NCI-H1436 treated with DMSO at 0.1 percent for 48 hours (cell line): Measurements from ENCODE around the gene PDHX.
"Not testable (repeated sequence)": the region's sequence is repeated elsewhere in the genome, so short reads cannot be mapped to it uniquely, and the experiment has no call there.

Experiments used
- DNase-seq: peaks from one replicate; lab custom pipeline; 2025; lab: John Stamatoyannopoulos, UW

PDHX gene

DNA sequence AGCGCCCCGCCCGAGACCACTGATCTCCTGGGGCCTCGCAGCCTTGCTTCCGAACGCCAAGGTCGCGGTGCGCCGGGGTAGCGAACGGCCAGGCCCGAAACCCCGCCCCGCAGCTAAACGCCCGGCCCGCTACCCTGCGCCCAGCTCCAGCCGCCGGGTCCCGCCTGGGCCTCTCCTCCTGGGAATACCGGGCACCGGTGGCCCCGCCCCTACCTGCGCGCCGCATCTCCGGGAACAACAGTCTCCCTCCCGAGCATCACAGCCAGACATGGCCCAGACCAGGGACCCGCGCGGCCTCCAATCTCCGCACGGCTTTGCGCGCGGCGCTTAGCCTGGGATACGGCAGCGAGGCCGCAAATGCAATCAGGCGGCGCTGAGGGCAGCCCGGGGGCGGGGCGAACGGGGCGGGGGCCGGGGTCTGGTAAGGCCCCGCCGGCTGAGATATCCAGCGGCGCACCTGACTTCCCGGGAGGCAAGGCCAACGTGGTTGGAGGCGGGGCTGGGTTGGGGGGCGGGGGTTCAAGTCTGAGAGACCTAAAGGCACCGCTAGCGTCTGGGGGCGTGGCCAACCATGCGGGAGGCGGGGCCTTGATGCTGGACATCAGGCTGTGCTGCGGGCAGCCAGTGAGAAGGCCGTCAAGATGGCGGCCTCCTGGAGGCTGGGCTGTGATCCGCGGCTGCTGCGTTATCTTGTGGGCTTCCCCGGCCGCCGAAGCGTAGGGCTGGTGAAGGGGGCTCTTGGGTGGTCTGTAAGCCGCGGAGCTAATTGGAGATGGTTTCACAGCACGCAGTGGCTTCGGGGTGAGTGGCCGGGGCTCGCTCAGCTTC is at the start of gene PDHX, which contains the start of gene APIP:
Gene PDHX, plus strand, starts transcription at position 604 of the 828 bp plus-strand sequence. Its CDS starts 38 bp downstream, at position 642.
Gene APIP, minus strand, starts transcription at position 365 of the 828 bp plus-strand sequence. Its CDS starts 95 bp downstream, at position 270.
- peak; percentile 69 for DNase-seq

DNA sequence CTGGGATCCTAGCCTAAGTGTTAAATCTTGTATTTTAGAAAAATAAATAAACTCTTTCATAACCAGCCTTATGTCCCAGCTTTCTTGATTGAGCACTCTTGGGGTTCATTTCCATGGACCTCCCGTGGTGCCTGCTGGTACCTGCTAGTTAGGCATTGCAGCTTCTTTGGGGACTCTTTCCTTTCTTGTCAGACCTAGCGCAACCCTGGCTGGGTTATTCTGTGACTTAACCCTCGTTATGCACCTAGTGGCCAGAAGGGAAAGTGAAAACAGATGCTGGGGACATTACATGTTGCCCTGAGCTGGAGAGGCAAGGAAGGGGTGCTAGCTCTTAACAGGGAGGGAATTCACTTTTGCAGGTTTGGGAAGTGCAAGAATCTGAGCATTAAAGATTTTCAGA is 47.0 kb upstream of the PDHX start:
- no peak for DNase-seq

- DNase-seq = no peak
Measured at GRCh38 chr11:34870548-34871196, 45.7 kb upstream of the PDHX start.

DNA sequence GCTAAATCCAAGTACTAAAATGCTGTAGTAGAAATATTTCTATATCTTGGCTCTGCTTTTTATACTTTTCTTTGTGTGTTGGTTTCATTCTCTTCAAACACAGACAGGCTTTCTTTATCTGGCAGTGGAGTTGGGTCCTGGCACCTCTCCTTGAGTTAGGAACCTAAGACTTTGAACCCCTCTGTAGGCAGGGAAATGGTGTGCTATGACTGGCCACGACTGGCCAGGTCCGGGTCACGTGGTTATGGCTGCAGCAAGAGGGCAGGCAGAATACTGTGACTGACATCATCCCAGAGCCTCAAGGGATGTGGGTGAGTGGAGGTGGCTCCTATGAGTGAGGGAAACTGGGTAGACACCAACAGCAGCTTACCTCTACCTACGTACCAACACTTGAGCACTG is 42.2 kb upstream of the PDHX start:
- no peak for DNase-seq

- no peak for DNase-seq
Measured at GRCh38 chr11:34877375-34877975, 38.9 kb upstream of the PDHX start.

GRCh38 chr11:34881900-34882299 is 34.5 kb upstream of the PDHX start:
- no peak for DNase-seq

GRCh38 chr11:34886609-34887008 is 29.8 kb upstream of the PDHX start:
- no peak for DNase-seq

DNA sequence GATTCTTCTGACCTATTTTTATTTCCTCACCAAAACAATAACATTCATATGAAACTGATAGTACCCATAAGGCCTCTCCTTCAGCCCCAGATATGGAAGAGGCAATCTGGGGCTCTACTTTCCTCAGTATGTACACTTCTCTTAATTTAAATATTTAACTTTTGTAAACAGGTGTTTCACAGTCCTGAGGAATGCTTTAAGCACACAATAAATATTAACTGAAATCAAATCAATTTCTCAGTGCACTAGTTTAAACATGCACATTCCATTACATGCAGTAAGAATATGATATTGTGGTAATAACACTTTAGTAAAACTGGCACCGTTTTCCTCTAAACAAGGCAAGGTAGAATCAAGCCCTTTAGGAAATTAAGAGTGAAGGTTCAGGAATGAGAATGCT is 29.2 kb upstream of the PDHX start:
- no peak for DNase-seq

DNA sequence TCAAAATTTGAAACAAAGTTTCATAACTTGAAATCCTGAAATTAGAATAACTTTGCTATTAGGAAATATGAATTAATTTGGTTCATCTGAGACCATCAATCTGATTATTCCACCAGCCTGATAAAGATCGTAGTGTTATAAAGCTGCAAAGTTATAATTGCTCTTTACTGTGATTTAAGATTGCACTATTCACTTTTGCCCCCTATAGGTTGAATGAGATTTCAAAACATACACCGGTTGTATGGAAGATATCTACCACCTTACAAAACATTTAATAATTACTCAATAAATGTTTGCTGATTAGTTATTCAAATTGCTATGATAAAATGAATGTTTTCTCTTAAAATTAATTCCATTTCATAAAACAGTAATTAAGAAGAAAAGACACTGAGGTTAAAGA is 26.3 kb upstream of the PDHX start:
- DNase-seq = no peak

- DNase-seq = no peak
Measured at GRCh38 chr11:34890812-34891211, 25.6 kb upstream of the PDHX start.

DNA sequence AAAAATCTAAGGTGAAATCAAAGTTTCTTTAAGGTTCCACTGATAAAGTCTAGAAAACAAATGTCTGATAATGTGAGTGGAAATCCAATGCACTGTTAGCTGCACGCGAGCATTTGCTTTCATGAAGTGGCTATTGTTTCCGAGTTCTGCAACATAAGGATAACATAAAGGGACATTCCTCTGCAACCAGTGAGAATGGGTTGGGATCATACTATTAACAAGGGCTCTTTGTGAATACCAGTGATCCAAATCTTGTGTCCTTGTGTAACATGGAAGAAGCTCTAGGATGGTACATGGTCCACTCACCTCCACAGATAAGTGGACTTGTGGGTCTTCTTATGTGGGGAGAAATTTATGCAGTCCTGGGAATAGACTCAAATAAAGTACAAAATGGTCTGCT is 24.8 kb upstream of the PDHX start:
- no peak for DNase-seq

DNA sequence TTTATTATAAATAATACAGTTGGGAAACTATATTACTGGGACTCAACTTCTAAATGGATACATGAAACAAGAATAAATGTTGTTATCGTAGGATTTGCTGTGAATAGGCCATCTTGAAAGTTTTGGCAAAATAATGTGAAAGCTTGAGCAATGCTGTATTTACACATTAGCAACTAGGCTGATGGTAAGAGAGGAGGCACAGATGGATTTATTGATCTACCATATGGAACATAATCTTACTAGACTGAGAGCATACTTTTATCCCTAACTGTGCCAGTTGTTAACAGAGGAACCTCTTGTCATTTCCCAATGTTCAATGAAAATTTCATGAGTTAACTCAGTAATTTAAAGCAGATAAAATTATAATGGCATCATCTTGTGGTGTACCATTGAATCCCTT is 23.0 kb upstream of the PDHX start:
- no peak for DNase-seq

GRCh38 chr11:34896191-34896590 is 20.2 kb upstream of the PDHX start:
- not testable (repeated sequence) for DNase-seq

GRCh38 chr11:34897171-34897870 is 19.1 kb upstream of the PDHX start:
- DNase-seq = no peak

GRCh38 chr11:34898474-34898873 is 17.9 kb upstream of the PDHX start:
- no peak for DNase-seq

GRCh38 chr11:34899633-34900016 is 16.8 kb upstream of the PDHX start:
- DNase-seq = no peak

DNA sequence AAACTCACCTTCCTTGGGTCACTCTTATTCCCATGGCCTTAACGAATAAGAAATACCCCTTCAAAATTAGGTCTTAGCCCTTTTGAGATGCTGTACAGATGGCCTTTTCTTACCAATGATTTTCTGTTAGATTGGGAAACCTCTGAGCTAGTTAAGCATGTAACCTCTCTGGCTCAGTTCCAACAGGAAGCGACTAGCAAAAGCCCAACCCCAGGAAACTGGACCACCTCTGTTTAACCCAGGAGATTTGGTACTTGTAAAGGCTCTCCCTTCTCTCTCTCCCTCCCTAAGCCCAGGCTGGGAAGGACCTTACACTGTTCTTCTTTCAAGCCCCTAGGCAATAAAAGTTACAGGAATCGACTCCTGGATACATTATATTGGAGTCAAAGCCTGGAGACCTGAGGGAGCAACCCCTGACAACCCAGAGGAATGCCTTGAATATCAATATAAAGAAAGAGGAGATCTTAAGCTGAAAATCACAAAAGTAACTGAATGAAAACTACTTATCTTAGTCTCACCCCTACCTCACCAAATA is 11.9 kb upstream of the PDHX start:
- DNase-seq = no peak

DNA sequence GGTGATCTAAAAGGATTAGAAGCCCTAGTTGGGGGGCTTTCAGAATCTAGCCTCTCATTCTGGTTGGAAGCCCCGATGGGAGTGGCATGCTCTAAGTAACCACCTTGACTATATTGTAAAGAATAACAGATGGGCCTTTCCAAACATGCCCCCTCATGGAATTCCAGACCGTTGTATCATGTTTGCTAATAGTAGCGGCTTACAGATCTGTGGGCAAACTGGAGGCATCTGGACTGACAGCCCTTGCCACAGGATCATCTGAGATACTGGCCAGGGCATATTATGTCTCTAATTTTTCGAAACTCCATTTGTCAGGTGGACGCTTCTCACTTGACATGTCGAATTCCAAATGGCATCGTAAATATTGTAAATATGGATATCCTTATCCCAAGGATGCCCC is 10.8 kb upstream of the PDHX start:
- DNase-seq = no peak

DNA sequence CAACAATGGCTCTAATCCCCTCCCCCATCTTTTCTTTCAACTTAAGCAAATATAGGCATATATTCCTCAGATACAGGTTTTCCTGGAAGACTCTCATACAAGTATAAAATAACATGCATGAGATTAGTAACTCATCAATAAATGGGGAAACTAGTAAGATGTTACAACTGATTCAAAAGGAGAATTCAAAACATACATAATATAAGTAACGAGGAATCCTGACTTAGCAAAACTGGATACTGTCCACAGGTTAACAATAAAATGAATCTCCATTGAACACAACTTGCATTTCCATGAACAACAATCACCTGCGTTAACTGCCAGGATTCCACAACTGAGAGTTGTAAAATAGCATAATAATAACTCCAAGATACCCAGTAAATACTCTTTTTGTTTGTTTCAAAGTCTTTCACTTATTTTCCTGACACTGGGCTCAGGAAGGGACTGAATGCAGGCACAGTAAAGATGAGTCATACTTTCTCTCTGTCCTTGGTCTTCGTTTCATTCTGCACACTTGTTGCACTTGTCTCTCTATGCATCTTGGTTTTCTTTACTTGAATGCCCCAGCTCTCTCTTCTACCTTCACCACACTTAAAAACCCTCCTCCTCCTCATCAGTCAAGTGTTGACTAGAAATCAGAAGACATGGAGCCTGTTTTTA is 8.4 kb upstream of the PDHX start:
- no peak for DNase-seq

GRCh38 chr11:34909415-34909814 is 7.0 kb upstream of the PDHX start:
- no peak for DNase-seq

- no peak for DNase-seq
Measured at GRCh38 chr11:34909955-34910354, 6.5 kb upstream of the PDHX start.

DNA sequence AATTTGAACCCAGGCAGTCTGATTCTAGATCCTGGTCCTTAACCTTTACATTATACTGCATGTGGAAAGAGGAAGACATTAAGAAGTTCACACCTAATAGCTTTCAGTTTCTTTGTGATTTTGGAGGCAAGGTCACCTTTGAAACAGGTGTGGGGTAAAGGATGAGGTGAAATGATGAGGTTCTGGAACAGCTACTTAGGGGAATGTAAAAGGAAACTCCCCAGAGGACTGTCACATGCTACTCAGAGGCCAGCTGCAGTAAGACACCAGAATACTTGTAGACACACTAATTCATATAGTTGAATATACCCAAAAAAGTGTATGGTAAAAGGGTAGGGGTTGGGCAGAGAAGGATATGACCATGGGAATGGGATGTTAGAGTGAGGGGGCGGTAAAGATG is 5.6 kb upstream of the PDHX start:
- DNase-seq = no peak
